Hematopoietic multipotent progenitor cell treated with erythropoietin and hydrocortisone succinate and interleukin-3 and kit ligand, for 17 days (in vitro differentiated cells): Measurements from ENCODE around the gene OR2H2.

Experiments
- DNase-seq: peaks from one replicate; pipeline ENCODE4 v3.0.0-alpha.2; 2015; ENCODE audit warnings: low spot score

Gene OR2H2

GRCh38 chr6:29584821-29585220 lies at the start of gene OR2H2:
OR2H2 (plus strand) TSS chr6:29585121; CDS start chr6:29587945, 2,824 bp downstream.
- DNase-seq: no peak

DNA sequence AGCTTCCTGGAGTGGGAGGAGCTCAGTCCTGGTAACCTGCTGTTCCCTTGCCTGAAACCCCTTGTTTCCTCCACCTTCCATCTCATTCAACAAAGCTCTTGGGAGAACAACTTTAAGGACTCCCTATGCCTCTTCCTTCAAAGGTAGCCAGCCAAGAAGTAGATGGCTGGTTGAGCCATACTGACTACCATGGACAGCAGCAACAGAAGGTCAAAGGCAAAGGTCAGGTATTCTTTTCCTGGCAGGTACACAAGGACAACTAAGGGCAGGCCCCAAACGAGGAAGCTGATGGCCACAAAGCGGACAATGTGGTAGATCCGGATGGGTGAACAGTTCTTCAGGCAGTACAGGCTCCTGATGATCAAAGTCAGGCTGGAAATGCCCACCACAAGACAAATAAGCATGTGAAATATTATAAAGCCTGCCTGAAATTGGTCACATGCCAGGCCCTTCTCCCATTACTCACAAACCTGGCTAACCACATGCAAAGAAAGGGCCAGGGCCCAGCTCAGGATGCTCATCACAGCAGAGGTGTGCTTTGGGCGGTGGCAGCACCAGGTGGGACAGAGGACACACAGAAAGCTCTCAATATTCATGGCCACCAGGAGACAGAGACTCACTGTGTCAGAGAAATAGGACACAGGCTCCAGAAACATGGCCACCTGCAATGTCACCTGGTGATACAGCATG lies 47.1 kb upstream of the OR2H2 start:
- DNase-seq: no peak

GRCh38 chr6:29547573-29547972 lies 37.3 kb upstream of the OR2H2 start:
- DNase-seq: no peak

DNA sequence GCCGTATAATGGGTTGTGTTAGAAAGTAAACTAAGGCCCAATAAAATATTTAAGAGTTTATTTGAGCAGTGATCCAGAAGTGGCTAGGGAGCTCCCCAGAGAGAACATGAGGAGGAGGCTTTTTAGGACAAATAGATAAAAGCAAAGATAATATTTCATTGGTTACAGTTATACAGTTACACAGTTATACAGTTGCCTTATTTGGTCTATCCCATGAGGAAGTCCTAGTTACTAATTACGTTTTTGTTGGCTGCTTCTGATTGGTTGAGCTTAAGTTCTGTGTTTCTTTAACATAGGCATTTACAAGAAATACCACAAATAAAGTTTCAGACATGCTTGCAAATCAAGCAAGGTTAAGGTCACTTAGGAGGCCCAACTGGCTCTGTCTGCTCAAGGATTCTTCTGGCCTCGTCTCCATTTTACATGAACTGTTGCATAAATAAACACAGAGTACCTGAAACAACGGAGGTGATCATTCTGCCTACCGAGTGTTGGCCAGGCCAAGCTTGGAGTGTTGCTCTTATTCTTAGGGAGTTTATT lies 32.3 kb upstream of the OR2H2 start:
- DNase-seq: no peak

GRCh38 chr6:29553268-29554057 lies 31.5 kb upstream of the OR2H2 start:
- no peak for DNase-seq

- DNase-seq: no peak
Observed at GRCh38 chr6:29554764-29555163, 30.2 kb upstream of the OR2H2 start.

DNA sequence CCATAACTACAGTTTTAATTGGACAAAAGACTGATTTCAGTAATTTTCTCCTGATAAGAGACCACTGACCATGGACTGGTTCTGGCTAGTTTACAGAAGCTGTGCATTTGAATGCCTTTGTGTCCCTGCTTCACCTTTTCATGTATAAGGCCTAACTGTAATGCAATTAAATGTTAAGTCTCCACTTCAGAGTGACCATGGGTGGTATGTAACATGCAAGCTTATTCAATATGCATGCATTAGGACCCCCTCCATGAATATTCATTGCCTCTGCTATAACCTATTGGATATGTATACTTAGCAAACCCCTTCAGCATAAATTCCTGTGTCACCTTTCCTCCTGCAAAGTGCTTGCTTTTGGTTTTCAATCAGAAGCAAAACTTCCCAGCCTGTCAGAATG lies 27.6 kb upstream of the OR2H2 start:
- no peak for DNase-seq

GRCh38 chr6:29558439-29559079 lies 26.4 kb upstream of the OR2H2 start:
- no peak for DNase-seq

DNA sequence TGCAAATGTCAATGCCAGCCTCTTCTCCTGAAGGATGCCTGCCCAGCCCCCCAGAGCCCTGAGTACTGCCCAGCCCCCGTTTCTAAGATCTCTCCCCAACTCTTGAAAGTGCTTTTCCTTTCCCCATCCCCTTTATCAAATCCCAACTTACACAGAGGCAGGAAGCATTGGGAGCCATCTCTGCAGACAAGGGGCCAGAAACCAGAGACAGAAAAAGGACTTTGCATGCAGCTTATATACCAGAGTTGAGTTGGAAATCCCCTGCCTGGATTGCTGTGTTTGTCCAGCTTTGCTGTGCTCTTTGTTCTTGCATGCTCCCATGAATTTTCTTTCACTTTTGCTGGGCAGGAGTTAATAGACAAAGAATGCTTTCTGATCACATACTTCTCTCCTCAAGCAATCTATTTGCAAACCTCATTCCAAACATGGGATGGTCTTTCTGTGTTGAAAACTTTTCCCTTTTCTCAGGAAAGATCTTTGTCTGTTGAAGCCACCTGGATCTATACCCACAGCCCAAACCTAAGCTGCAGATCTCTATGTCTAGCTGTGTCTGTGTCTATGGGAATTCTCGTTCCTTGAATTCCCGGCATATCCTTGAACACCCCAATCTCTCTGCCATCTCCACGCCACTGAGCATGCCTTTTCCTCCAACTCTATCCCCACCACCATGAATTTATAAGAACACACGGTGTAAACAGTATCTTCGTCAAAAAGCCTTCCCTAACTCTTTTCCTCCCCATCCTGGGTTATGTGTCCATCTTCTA lies 25.2 kb upstream of the OR2H2 start, which contains the start of gene UBD:
TSS of gene UBD (minus strand) at position 209 of the 764 bp plus-strand sequence. CDS start at position 178, 31 bp downstream.
- no peak for DNase-seq

DNA sequence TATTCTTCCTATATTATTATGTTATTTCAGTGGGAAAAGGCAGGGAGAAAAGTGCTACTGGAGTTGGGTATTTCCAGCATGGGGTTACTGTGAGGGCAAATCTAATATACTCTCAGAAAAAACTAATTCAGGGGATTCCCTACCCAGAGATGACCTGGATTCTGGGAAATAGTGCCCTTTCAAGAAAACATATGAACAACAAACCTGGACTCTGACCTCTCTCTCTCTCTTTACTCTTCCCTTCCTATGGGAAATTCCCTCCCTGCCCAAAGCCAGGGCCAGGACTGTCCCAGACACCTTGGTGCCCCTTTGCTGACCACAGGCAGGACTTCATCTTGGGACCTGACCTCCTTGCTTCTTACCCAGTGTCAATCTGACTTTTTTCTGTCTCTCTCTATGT lies 23.8 kb upstream of the OR2H2 start:
- DNase-seq: no peak

GRCh38 chr6:29561606-29562181 lies 23.2 kb upstream of the OR2H2 start:
- DNase-seq: no peak

DNA sequence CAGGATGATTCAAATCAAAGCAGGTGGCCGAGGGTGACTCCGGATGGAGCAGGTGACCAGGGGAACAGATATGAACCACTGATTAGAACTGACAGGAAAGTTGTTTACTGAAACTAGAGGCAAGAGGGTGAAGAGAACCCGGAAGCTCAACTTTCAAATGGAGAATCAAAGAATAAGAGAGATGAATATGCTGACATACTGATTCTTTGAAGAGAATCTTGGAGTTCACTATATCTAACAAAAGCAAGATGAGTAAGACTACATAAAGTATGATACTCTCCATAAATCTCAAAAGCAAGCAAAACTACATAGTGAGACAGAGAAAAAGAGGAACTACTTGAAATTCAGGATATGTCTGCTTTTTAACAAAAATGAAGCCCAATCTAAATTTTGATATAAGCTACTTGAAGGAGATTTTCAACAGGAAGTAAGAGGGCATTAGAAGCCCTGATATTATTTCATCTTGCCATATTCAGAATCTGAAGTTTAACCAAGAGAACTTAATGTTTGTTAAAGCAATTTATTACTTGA lies 21.4 kb upstream of the OR2H2 start:
- no peak for DNase-seq

DNA sequence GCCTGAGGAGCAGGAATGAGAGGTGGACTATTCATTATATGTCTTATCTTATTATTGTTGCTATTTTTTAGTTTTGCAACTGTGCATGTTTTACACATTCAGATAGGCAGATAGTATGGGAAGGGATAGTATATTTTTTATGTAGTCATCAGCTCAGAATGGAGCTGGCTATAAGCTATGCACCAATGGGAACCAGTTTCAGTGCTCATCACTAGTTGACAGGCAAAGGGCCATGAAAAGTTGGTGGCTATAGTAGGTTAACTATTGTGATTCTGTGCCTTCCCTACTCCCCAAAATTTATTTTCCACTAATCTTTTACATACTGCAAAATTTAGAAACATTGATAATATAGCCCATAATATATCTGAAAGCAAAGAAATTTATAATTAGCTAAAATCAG lies 20.0 kb upstream of the OR2H2 start:
- DNase-seq: no peak

DNA sequence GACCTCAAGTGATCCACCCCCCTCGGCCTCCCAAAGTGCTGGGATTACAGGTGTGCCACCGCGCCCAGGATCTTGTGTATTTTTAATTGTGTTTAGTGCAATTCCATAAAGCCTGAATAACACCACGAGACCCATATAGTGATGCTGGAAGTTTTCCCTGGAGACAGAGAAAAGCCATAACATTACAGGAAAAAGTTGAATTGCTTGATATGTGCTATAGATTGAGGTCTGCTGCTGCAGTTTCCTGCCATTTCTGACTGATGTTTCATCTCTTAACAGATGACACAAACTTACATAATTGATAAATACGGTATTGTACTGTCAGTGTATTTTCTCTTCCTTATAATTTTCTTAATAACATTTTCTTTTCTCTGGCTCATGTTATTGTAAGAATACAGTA lies 18.1 kb upstream of the OR2H2 start:
- DNase-seq: no peak

DNA sequence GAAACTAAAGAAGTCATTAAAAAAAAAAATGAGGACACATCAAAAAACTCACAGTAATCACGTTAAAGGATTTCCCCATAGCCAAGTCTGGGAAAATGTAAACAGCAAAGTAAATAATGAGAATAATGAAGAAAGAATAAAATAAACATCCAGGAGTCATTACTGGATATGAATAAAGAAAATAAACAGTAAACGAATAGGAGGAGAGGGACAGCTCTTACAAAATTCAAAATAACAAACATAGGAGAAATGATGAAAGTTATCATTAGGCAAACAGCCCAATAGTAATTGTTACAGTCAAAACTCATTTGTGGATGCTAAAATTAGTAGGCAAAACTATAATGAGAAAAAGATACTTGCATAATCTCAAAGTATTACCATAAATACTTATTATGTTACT lies 17.4 kb upstream of the OR2H2 start:
- no peak for DNase-seq

DNA sequence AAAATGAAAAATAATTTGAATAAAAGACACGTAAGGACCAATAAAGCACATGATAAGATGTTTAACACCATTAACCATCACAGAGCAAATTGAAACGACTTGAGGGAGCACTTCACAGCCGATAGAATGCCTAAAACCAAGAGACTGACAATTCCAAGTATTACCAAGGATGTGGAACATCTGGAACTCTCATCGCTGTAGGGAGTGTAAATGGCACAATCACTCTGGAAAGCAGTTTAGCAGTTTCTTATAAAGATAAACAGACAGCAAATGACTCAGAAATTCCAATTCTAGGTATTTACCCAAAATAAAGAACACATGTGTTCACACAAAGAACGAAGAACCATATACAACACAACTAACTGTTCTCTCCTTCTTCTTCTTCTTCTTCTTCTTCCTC lies 16.9 kb upstream of the OR2H2 start:
- no peak for DNase-seq

DNA sequence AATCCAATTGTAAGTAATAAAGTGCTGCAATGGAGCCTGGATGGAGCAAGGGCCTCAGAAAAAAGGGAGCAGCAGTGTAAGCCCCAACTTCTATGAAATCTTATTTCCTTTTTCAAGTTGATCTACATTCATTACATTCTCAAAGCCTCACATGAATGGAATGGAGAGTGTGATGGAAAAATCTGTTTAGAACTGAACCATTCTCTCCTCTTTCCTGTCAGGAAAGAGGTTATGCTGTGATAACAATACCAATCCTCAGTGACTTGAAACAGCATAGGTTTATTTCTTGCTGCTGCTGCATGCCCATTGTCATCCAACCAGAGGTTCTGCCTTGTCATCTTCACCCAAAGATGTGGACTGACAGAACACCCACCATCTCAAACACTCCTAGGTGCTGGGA lies 8.9 kb upstream of the OR2H2 start:
- no peak for DNase-seq

DNA sequence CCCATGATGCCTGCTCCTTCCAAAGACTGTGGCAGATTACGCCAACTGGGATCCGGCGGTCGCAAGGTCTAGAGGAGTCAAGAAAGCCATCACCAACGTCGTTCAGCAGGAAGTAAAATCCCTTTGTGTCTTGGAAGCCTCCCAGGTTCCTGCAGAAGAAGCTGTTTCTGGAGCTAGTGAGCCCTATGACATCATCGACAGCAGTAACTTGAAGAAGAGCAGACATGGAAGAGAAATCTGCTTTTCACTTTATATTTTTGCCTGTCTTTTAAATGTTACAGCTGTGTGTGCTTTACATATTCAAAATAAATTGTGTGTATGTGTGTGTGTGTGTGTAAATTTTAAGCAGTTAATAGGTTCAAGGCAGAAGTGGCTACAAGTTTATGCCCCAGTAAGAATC lies 7.4 kb upstream of the OR2H2 start:
- DNase-seq: no peak

DNA sequence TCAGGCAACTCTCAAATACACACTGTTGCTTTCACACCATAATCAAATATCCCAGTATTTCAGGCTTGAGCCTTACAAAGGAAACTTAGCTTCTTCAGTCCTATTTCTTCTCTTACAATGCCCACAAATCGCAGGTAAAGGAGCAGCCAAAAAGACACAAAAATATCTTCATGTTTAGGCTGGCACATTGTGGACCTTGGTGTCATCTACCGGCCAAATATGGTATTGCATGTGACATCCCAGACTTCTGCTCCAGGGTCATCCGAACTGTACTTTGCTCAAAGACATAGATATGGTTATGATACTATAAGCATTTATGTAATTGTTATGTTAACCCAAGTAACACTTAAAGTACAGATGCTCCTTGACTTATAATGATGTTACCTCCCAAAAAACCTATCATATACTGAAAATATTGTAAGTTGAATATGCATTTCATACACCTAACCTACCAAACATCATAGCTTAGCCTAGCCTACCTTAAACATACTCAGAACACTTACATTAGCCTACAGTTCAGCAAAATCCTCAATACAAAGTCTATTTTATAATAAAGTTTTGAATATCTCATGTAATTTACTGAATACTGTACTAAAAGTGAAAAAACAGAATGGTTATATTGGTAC lies 4.6 kb downstream of the OR2H2 start:
- DNase-seq: peak; percentile 39

DNA sequence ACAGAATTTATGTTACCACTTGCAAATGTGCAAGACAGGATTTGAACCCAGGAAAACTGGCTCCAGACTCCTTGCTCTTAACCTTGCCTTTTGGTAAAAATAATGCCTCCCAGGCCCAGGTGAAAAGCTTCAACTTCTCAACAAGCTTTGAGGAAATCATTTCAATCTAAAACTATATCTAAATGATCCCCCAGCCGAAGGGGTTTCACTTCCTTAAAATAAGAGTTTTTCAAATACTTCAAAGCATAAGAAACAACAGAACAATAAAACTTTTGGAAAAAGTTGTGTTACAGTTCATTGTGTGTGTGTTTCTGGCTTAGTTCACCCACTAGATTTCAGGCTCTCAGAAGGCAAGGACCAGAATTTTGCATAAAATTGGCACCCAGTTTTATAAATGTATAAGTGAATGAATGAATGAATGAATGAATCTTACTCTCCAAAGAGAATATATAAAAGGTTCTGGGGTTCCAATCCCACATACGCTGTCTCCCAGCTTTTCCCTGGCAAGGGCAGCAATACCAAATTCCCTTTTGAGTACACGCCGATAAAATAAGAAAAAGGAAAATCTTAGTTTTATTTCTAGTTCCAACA lies 5.4 kb downstream of the OR2H2 start:
- no peak for DNase-seq

GRCh38 chr6:29591677-29592076 lies 6.8 kb downstream of the OR2H2 start:
- no peak for DNase-seq
